ENCODE measurements around the gene PHACTR3. TPM values are rescaled to one million over a fixed set of nuclear protein-coding genes. Genes with fewer than 3 reads are reported as not detected.

The PHACTR3 gene
- total RNA-seq, 1 donor from 2014 or later: 22.3 TPM

GRCh38 chr20:59832406-59833363, 228.3 kb downstream of the PHACTR3 start:
- Mint-ChIP-seq H3K27ac (ENCODE audit: unreplicated experiment) (no peak overlapping the region), H3K4me3 (no peak overlapping the region), H3K27me3 (ENCODE audit: low read depth) (peaks cover 8% of the 10 kb centered on the region), H3K9me3 (no peaks in the 10 kb centered on the region), H3K4me1 (peaks cover 66% of the 10 kb centered on the region), H3K36me3 (ENCODE audit: low read depth) (no peaks in the 10 kb centered on the region)
- no peak for TF ChIP-seq CTCF (conservative IDR thresholded peaks at IDR 0.05)
- DNase-seq (ENCODE audit: low read depth, low spot score): no peak

GRCh38 chr20:59835057-59835447, 230.7 kb downstream of the PHACTR3 start:
- peaks cover 72% of the 10 kb centered on the region for H3K4me1 Mint-ChIP-seq
- TF ChIP-seq CTCF (conservative IDR thresholded peaks at IDR 0.05): no peak
- peak overlapping the region; percentile 87 for H3K4me3 Mint-ChIP-seq
- no peak overlapping the region for H3K27ac Mint-ChIP-seq (ENCODE audit: unreplicated experiment)
- no peak for DNase-seq (ENCODE audit: low read depth, low spot score)
- no peaks in the 10 kb centered on the region for H3K9me3 Mint-ChIP-seq
- no peaks in the 10 kb centered on the region for H3K36me3 Mint-ChIP-seq (ENCODE audit: low read depth)
- H3K27me3 Mint-ChIP-seq (ENCODE audit: low read depth): peaks cover 8% of the 10 kb centered on the region

- Mint-ChIP-seq H3K4me3 (peak overlapping the region; percentile 87), H3K27me3 (ENCODE audit: low read depth) (peaks cover 8% of the 10 kb centered on the region), H3K36me3 (ENCODE audit: low read depth) (no peaks in the 10 kb centered on the region), H3K9me3 (no peaks in the 10 kb centered on the region), H3K27ac (ENCODE audit: unreplicated experiment) (peak overlapping the region; percentile 4), H3K4me1 (peaks cover 68% of the 10 kb centered on the region)
- TF ChIP-seq CTCF (conservative IDR thresholded peaks at IDR 0.05): no peak
- peak; percentile 61 for DNase-seq (ENCODE audit: low read depth, low spot score)
Measured at GRCh38 chr20:59835448-59836395, 231.4 kb downstream of the PHACTR3 start.

GRCh38 chr20:59836767-59837166, 232.4 kb downstream of the PHACTR3 start:
- no peaks in the 10 kb centered on the region for H3K36me3 Mint-ChIP-seq (ENCODE audit: low read depth)
- H3K27ac Mint-ChIP-seq (ENCODE audit: unreplicated experiment): peak overlapping the region; percentile 51
- no peak for TF ChIP-seq CTCF (conservative IDR thresholded peaks at IDR 0.05)
- H3K27me3 Mint-ChIP-seq (ENCODE audit: low read depth): peaks cover 8% of the 10 kb centered on the region
- peaks cover 64% of the 10 kb centered on the region for H3K4me1 Mint-ChIP-seq
- no peak for DNase-seq (ENCODE audit: low read depth, low spot score)
- H3K9me3 Mint-ChIP-seq: no peaks in the 10 kb centered on the region
- peak overlapping the region; percentile 87 for H3K4me3 Mint-ChIP-seq

GRCh38 chr20:59837623-59838394, 233.5 kb downstream of the PHACTR3 start:
- H3K4me3 Mint-ChIP-seq: peak overlapping the region; percentile 87
- DNase-seq (ENCODE audit: low read depth, low spot score): no peak
- peaks cover 59% of the 10 kb centered on the region for H3K4me1 Mint-ChIP-seq
- no peaks in the 10 kb centered on the region for H3K9me3 Mint-ChIP-seq
- H3K36me3 Mint-ChIP-seq (ENCODE audit: low read depth): peaks cover 7% of the 10 kb centered on the region
- no peak for TF ChIP-seq CTCF (conservative IDR thresholded peaks at IDR 0.05)
- H3K27ac Mint-ChIP-seq (ENCODE audit: unreplicated experiment): no peak overlapping the region
- H3K27me3 Mint-ChIP-seq (ENCODE audit: low read depth): peaks cover 8% of the 10 kb centered on the region
